HUES48 (cell line): ENCODE measurements around the gene CDPF1.
A peak's percentile ranks its signal among the peaks of the same experiment; 100 is the strongest.
"Not testable (repeated sequence)": the region's sequence is repeated elsewhere in the genome, so short reads cannot be mapped to it uniquely, and the experiment has no call there.

Experiments used
- H3K27ac ChIP-seq: one replicate; pipeline ENCODE4 v1.7.0; 2013; ENCODE audit warnings: low read depth, low read length, inconsistent platforms
- H3K27me3 ChIP-seq: 2 replicates; pipeline ENCODE4 v1.6.1; 2013; ENCODE audit warnings: mild to moderate bottlenecking, low read length; ENCODE audit not compliant: control insufficient read depth, insufficient read depth
- H3K36me3 ChIP-seq: 2 replicates; pipeline ENCODE4 v1.6.1; 2013; ENCODE audit warnings: low read length; ENCODE audit not compliant: control insufficient read depth, insufficient read depth
- H3K4me1 ChIP-seq: 2 replicates; pipeline ENCODE4 v1.6.1; 2013; ENCODE audit warnings: mild to moderate bottlenecking, low read length; ENCODE audit not compliant: control insufficient read depth, insufficient read depth
- H3K4me3 ChIP-seq: 2 replicates; pipeline ENCODE4 v1.5.1; 2013; ENCODE audit warnings: mild to moderate bottlenecking, low read depth, low read length
- H3K9ac ChIP-seq: 2 replicates; pipeline ENCODE4 v1.6.1; 2013; ENCODE audit warnings: mild to moderate bottlenecking, low read depth, low read length, moderate library complexity
- H3K9me3 ChIP-seq: 2 replicates; pipeline ENCODE4 v1.6.1; 2013; ENCODE audit warnings: low read length; ENCODE audit not compliant: control insufficient read depth, insufficient read depth

CDPF1 gene

DNA sequence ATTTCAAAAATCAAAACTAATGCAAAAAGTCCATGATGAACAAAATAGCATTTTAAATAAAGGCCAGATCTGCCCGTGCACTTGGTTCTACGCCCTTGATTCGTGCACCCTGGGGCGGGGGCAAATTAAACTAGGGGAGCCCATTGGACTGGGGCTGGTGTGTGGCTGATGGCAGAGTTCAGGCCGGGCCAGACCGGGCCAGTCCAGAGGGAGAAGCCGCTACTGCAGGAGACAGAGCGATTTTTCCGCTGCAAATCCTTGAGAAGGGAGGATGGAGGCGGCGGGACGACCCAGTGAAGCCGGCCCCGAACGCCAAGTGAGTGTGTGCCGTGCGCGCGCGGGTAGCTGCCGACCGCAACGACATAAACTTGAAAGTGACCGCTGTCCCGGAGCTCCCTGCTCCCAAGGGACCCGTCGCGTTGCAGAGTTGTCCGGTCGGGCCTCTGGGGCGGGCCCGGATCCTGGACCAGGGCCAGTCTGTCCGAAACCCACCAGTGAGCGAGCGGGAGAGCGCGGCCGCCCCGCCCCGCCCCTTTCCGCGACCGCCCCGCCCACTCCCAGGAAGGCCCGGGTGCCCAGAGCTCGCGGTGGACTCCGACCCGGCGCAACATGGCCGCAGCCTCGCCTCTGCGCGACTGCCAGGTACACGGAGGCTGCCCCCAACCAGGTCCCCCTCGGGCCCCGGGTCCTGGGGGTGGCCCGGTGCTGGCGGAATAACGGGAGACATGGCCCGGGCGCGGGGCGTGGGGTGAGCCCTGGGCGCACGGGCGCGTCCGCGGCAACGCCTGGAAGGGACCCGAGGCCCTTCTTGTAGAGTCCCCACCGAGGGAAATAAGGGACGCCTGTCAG, 17.6 kb upstream of the CDPF1 start, which contains the start of gene TTC38:
Gene TTC38, plus strand, starts transcription at position 578 of the 849 bp plus-strand sequence. Its CDS starts 32 bp downstream, at position 610.
- no peak within 1 kb of the TSS for H3K9ac ChIP-seq
- H3K9me3 ChIP-seq: peaks cover 6% of the 10 kb centered on the region; the same call in 1 of the 2 replicates
- H3K27me3 ChIP-seq: peaks cover 26% of the 10 kb centered on the region
- peaks cover 6% of the 10 kb centered on the region for H3K36me3 ChIP-seq
- no peak within 1 kb of the TSS for H3K27ac ChIP-seq
- H3K4me3 ChIP-seq: peak within 1 kb of the TSS; percentile 77
- no peaks in the 10 kb centered on the region for H3K4me1 ChIP-seq

DNA sequence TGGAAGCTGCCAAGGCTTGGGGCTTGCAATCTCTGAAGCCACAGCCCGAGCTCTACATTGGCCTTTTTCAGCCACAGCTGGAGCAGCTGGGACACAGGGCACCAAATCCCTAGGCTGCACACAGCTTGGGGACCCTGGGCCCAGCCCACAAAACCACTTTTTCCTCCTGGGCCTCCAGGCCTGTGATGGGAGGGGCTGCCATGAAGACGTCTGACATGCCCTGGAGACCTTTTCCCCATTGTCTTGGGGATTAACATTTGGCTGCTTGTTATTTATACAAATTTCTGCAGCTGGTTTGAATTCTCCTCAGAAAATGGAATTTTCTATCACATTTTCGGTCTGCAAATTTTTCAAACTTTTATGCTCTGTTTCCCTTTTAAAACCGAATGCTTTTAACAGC, 15.5 kb upstream of the CDPF1 start:
- H3K27ac ChIP-seq, H3K36me3 ChIP-seq, H3K9ac ChIP-seq, H3K4me3 ChIP-seq, H3K9me3 ChIP-seq, H3K4me1 ChIP-seq: not testable (repeated sequence)
- peaks cover 47% of the 10 kb centered on the region for H3K27me3 ChIP-seq

DNA sequence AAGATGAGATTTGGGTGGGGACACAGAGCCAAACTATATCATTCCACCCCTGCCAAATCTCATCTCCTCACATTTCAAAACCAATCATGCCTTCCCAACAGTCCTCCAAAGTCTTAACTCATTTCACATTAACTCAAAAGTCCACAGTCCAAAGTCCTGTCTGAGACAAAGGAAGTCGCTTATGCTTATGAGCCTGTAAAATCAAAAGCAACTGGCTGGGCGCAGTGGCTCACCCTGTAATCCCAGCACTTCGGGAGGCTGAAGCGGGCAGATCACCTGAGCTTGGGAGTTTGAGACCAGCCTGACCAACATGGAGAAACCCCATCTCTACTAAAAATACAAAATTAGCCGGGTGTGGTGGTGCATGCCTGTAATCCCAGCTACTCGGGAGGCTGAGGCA, 14.4 kb upstream of the CDPF1 start:
- not testable (repeated sequence) for H3K4me3 ChIP-seq, H3K36me3 ChIP-seq, H3K4me1 ChIP-seq, H3K27ac ChIP-seq, H3K9me3 ChIP-seq, H3K9ac ChIP-seq
- peaks cover 57% of the 10 kb centered on the region for H3K27me3 ChIP-seq

DNA sequence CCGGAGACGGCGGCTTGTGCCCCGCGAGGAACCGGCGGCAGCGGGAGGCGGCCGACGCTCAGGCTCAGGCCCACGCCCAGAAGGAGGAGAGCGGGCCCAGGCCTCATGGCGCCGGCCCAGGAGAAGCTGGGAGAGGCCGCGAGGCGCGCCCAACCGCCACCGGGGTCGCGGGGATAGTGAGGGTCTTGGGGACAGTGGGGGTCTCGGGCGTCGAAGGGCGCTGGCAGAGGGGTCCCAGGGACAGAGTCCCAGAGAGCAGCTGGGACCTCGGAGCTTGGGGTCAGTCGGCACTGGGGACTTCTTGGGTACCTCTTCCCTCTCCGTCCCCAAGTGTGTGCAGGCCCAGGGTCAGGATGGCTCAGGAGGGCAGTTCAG, 13.1 kb upstream of the CDPF1 start, which contains the start of gene PKDREJ:
Gene PKDREJ, minus strand, starts transcription at position 128 of the 375 bp plus-strand sequence. Its CDS starts 21 bp downstream, at position 107.
- peaks cover 65% of the 10 kb centered on the region for H3K27me3 ChIP-seq
- H3K9me3 ChIP-seq: peaks cover 9% of the 10 kb centered on the region; the same call in 1 of the 2 replicates
- H3K36me3 ChIP-seq: no peaks in the 10 kb centered on the region
- H3K4me1 ChIP-seq: no peaks in the 10 kb centered on the region
- no peak within 1 kb of the TSS for H3K27ac ChIP-seq
- no peak within 1 kb of the TSS for H3K9ac ChIP-seq
- H3K4me3 ChIP-seq: peak within 1 kb of the TSS; percentile 44; the same call in 1 of the 2 replicates

DNA sequence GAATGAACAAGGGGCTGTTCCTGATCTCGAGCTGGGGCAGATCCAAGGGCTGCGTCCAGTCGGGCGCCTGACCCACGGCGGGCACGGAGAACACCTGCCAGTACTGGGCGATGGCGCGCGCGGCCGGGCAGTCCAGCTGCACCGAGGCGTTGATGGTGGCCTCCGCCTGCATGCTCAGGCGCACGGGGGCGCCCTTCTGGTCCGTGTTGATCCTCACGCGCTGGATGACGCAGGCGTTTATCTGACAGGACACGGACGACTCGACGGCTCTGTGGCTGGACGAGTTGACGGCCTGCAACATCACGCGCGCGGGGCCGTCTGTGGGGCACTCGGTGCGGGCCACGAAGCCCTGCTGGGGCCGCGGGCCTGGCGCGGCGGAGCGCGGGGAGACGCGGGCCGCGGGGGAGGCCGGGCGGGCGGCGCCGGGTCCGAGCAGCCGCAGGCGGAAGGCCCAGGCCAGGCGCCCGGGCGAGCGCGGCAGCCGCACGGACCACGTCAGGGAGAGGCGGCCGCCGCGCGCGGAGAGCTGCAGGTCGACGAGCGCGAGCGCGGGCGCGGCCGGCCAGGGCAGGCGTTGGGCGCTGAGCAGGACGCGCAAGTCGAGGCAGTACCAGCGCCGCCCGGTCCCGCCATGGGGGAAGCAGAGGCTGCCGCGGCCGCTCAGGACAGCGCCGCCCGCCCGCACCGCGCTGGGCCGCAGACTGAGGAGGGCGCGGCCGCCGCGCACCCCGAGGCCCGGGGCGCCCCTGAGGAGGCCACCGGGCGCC, 12.5 kb upstream of the CDPF1 start:
- H3K9me3 ChIP-seq: peaks cover 9% of the 10 kb centered on the region; the same call in 1 of the 2 replicates
- no peaks in the 10 kb centered on the region for H3K36me3 ChIP-seq
- H3K9ac ChIP-seq: no peak overlapping the region
- no peaks in the 10 kb centered on the region for H3K4me1 ChIP-seq
- H3K27me3 ChIP-seq: peaks cover 65% of the 10 kb centered on the region
- H3K27ac ChIP-seq: no peak overlapping the region
- peak overlapping the region; percentile 44; the same call in 1 of the 2 replicates for H3K4me3 ChIP-seq

DNA sequence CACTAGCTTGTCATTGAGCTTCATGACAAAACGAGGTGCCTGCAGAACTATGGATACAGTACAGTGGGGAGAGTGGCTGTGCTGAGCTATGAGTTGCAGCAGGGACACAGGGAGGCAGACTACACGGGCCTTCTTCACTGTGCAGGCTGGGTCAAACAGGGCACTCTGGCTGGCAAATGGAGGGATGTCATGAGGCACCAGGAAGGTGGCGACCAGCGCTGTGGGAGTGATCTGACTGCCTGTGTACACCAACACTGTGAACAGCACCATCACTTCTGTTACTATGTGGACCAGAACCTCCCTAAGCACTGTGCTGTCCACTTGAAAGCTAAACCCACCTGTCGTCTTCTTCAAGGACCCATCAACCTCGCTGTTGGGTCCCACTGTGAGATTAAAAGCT, 9.9 kb upstream of the CDPF1 start:
- H3K27ac ChIP-seq: no peak overlapping the region
- H3K9me3 ChIP-seq: peaks cover 7% of the 10 kb centered on the region; the same call in 1 of the 2 replicates
- H3K36me3 ChIP-seq: no peaks in the 10 kb centered on the region
- H3K9ac ChIP-seq: no peak overlapping the region
- H3K27me3 ChIP-seq: peaks cover 57% of the 10 kb centered on the region
- no peaks in the 10 kb centered on the region for H3K4me1 ChIP-seq
- H3K4me3 ChIP-seq: no peak overlapping the region

DNA sequence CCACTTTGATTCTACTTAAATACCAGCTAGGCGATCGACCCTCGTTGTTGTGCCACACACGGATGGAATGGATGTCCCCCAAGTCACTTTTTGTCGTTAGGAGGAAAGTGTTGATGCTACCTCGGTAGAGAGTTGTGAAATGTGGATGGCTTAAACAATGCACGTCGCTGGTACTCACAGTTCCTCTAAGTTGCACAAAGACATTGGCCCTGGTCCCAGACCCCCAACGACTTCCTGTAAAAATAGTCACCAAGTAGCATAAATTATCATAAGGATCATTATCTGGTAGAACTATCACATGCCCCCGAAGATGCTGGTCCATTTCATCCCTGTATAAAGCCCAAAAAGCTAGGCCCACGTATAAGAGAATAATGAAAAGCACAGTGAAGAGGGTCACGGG, 9.3 kb upstream of the CDPF1 start:
- Histone ChIP-seq H3K4me3 (no peak overlapping the region), H3K9me3 (peaks cover 7% of the 10 kb centered on the region; the same call in 1 of the 2 replicates), H3K9ac (no peak overlapping the region), H3K27me3 (peaks cover 56% of the 10 kb centered on the region), H3K4me1 (no peaks in the 10 kb centered on the region), H3K36me3 (no peaks in the 10 kb centered on the region), H3K27ac (no peak overlapping the region)

DNA sequence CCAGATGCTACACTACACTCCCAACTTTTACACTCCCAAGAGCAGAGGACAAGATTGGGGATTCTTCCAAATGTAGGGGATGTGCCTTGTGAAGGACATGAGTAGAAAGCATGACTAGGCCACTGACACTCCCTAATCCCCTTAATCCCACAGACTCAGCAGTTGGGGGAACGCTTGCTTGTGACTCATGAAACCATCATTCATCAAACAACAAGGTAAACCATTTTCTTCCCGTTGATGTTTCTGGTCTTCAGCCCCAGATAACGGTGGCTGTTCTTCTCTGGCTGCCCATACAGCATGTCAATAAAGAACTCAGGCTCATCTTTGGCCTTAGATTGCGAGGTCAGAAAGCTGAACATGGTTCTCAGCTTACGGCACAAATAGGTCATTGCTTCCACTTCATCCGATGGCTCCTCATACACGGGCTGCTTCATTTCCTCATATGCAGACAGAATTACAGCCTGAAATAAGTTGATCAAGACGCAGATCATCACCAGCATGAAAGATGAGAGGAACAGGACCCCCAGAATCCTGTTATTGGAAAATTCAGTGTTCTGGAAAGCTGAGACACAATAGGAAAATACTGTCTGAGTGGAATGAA, 6.4 kb upstream of the CDPF1 start:
- H3K36me3 ChIP-seq: no peaks in the 10 kb centered on the region
- H3K4me1 ChIP-seq: no peaks in the 10 kb centered on the region
- no peak overlapping the region for H3K9ac ChIP-seq
- no peak overlapping the region for H3K27ac ChIP-seq
- peaks cover 28% of the 10 kb centered on the region for H3K27me3 ChIP-seq
- H3K9me3 ChIP-seq: no peaks in the 10 kb centered on the region; the same call in 1 of the 2 replicates
- no peak overlapping the region for H3K4me3 ChIP-seq

DNA sequence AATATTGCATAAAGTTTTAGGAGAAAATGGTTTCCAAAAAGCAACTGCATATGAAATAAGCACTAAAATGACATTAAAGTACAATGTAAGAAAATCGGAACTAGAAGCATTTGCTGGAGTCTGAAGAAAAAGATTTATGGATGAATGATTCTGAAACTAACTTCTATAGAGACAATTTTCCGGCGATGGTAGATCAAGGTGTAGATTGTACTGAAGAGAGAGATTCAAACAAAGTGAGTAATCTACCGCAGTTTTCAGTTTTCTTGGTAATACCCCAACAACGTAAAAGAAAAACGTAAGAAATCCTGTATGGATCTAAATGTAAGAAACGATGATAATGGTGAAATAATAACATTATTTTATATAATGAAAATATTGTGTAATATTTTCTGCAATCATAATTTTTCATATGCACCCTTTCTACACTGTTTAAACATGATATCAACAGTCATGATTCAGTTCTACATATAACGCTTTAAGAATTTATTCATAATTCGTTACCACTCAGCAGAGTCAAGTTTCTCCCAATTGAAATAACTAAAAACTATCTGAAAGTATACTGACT, 1.8 kb upstream of the CDPF1 start:
- H3K9me3 ChIP-seq: no peaks in the 10 kb centered on the region
- no peak overlapping the region for H3K27ac ChIP-seq
- peaks cover 8% of the 10 kb centered on the region for H3K27me3 ChIP-seq
- no peaks in the 10 kb centered on the region; the same call in 1 of the 2 replicates for H3K4me1 ChIP-seq
- H3K9ac ChIP-seq: no peak overlapping the region
- no peak overlapping the region for H3K4me3 ChIP-seq
- no peaks in the 10 kb centered on the region for H3K36me3 ChIP-seq

DNA sequence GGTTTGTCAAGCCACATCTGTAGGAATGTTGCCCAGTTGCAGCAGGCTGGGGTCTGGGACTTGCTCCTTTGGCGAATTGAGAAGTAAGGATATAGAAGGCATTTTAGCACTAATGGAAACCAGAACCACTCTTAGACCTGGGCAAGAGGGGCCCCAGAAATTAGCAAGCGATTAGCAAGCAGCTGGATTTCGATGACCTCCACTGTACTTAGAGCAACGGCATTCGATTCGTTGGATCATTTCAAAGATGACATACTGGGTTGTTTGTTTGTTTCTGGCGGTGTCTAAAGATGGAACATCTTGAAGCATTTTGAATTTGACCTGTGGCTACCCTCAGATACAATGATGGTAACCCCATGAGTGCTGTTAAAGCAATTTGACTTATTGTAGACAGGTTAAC, 1.2 kb upstream of the CDPF1 start:
- Histone ChIP-seq H3K27ac (no peak overlapping the region), H3K36me3 (no peaks in the 10 kb centered on the region), H3K4me3 (peak overlapping the region; percentile 86; the same call in 1 of the 2 replicates), H3K4me1 (no peaks in the 10 kb centered on the region; the same call in 1 of the 2 replicates), H3K27me3 (peaks cover 8% of the 10 kb centered on the region), H3K9me3 (no peaks in the 10 kb centered on the region), H3K9ac (no peak overlapping the region)
